CD4-positive, alpha-beta T cell treated with Interferon alpha-2 for 1 hour (primary cell): ENCODE results near the gene F2RL2.

ENCODE experiments used
- DNase-seq, 2 donors: peaks; one replicate each; pipeline ENCODE4 v3.0.0-alpha.2; 2020 to 2022

The F2RL2 gene

GRCh38 chr5:76582230-76583162 is 40.7 kb downstream of the F2RL2 start:
- peak; percentile 6 to 27 for DNase-seq

DNA sequence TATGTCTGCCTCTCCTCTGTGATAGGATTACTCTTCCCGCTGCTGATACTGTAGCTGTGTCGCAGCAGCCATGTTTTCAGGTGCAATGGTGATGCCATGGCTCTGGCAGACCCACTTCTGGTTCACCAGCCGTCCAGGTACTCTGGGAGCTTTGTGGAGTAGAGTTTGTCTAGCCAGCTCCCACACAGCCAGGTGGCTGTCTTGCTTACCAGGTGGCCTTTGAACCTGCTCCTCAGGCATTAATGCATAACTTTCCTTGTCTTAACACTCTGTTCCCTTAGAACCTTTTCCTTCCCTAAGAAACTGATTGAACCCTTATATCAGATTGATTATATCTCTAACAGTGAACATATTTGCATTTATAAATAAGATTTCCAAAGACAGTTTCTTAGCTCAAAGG is 42.2 kb downstream of the F2RL2 start:
- no peak for DNase-seq

GRCh38 chr5:76579166-76579937 is 43.9 kb downstream of the F2RL2 start:
- DNase-seq: no peak

DNA sequence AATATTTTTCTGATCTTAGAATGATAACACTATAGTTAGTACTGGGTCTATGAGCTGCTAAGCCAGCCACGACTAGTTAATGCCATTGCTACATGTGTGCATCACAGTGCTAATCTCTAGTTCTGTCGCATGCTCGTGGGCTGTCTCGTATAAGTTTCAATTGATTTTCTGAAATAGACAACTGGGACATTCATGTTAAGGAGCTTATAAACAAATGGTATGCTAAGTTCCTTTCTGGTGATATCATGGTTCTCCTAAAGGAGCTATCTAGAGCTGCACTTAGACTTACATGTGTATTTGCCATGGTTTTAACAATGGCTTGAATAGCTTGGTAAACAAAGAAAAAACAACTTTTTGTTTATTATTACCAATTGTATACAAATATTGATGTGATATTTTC is 46.2 kb downstream of the F2RL2 start:
- DNase-seq: no peak

DNA sequence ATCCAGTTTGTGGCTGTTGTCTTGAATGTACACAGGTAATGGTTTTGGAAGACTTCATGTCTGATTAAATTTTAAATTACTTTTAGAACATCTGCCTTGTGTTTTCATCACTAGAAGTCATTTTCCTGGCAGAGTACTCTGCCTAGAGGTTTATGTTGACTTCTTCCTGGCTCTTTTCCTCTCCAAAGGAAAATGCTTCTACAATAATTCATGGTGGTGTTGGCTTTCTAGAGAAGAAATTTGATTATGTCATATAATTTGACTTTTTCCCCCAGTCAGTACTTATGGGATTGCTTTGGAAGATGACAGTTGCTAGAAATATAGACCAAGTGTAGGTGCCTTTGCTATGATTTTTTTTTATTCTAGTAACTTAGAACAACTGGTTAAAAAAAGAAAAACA is 46.8 kb downstream of the F2RL2 start:
- DNase-seq: no peak

DNA sequence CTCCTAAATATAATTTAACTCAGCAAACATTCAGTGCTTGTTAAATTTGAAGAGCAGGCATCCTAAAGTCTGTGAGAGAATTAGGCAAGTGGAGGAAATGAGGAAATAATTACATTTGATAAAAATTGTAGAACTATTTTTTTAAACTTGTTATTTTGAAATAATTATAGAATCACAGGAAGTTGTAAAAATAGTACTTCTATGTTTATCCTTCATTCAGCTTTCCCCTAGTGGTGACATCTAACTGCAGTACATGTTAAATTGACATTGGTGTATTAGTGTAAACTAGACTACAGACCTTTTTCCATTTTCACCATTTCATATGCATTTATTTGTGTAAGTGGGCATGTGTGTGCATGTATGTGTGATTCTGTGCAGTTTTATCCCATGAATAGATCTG is 51.6 kb downstream of the F2RL2 start:
- DNase-seq: no peak

DNA sequence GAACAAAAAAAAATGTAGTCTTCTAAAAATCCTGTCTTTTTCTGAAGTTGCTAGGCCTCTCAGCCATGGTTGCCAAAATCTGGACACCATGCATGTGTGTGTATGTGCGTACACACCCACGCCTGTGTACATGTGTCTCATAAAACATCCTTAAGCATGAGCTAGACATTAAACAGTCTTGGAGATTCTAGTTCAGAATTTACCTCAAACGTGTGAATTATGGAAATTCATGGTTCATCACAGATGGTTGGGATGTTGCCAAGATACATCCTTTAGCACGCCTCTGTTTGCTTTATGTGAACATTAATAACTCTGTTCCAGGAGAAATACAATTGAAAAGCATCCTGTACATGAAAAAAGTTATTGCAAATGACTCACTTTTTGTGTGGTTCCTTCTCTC is 53.0 kb downstream of the F2RL2 start:
- DNase-seq: no peak
